Brain pericyte (primary cell): Measurements from ENCODE around the gene BRINP1.

Experiments used
- DNase-seq: peaks from one replicate; pipeline ENCODE4 v3.0.0-alpha.2; 2012; ENCODE audit warnings: low read depth, low spot score

Gene BRINP1

DNA sequence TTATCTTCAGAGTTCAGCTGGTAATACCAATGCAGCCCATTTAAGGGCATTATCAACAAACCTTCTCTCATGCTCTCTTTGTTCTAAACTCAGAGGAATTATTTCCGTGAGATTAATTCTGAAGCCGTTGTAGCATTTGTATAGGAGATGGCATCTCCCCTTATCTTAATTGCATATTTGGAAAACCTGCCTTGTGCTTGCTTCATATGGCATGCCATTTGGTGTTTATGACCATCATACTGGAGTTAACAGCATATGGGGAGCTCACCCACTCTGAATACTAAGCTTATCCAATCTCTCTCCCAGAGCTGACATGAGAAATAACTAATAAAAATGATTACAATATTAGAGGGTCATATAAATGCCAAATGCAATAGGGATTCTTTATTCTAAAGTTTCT is 243.2 kb downstream of the BRINP1 start:
- no peak for DNase-seq

DNA sequence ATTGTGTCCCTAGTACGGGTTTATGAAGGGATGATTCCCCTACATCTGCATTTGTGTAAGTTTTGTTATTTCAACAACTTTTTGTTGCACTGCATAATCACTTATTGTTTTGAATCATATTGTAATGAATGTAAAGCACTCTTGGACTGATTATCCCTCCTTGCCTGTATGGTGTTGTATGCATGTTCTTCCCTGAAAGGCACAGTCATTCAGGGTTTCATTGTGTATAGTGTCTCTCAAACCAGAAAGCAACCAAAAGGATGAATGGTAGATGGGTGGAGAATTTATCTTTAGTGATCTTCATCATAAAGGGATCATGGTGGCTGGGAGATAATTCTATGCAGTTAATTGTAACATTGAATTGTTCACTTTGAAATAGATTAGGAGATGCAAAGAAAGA is 247.3 kb downstream of the BRINP1 start:
- DNase-seq: no peak

DNA sequence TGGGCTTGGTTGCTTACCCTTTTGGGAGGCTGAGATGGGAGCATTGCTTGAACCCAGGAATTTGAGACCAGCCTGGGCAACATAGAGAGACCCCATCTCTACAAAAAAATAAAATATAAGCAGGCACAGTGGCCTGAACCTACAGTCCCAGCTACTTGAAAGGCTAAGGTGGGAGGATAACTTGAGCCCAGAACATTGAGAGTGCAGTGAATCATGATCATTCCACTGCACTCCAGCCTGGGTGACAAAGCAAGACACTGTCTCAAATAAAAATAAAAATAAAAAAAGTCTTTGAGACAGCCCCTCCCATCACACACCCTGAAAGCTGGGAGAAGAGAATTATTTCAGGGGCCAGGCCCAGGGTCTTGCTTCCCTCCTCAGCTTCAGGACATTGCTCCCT is 251.8 kb downstream of the BRINP1 start:
- DNase-seq: no peak
